OCI-LY3 (cell line): ENCODE data around the gene AGBL5.

Source experiments
- H2AFZ ChIP-seq: fragments of 200-600, 300-600 bp; shearing (Covaris generic); 2 replicates; pipeline ENCODE4 v1.6.0; 2014; ENCODE audit warnings: antibody characterized with exemption, low read depth, low read length
- H3K27ac ChIP-seq: fragments of 200-600, 300-600 bp; sonication (generic); 2 replicates; pipeline ENCODE4 v1.5.1; 2014; ENCODE audit warnings: mild to moderate bottlenecking, low read length, moderate library complexity, mixed read lengths
- H3K27me3 ChIP-seq: fragments of 200-600, 300-600 bp; sonication (generic); 2 replicates; pipeline ENCODE4 v1.6.1; 2014; ENCODE audit warnings: low read depth, low read length, mixed read lengths
- H3K36me3 ChIP-seq: fragments of 200-600, 300-600 bp; sonication (generic); replicated peaks from 2 replicates; pipeline ENCODE3; 2014; ENCODE audit warnings: low read depth, low read length, mixed read lengths
- H3K4me1 ChIP-seq: fragments of 300-600, 200-600 bp; sonication (generic); 2 replicates; pipeline ENCODE4 v1.6.1; 2014; ENCODE audit warnings: low read length, mixed read lengths
- H3K4me2 ChIP-seq: fragments of 200-600, 300-600 bp; sonication (generic); 2 replicates; pipeline ENCODE4 v1.6.1; 2014; ENCODE audit warnings: low read length, mixed read lengths
- H3K4me3 ChIP-seq: fragments of 300-600, 200-600 bp; sonication (generic); 2 replicates; pipeline ENCODE4 v1.5.1; 2014; ENCODE audit warnings: antibody characterized with exemption, mild to moderate bottlenecking, low read length, moderate library complexity
- H3K79me2 ChIP-seq: fragments of 300-600, 200-600 bp; shearing (Covaris generic); 2 replicates; pipeline ENCODE4 v1.6.1; 2014; ENCODE audit warnings: mild to moderate bottlenecking, low read length, mixed read lengths
- H3K9ac ChIP-seq: fragments of 300-600, 200-600 bp; shearing (Covaris generic); 2 replicates; pipeline ENCODE4 v1.6.0; 2014; ENCODE audit warnings: mild to moderate bottlenecking, low read length, moderate library complexity
- H3K9me3 ChIP-seq: fragments of 200-600, 300-600 bp; shearing (Covaris generic); 2 replicates; pipeline ENCODE4 v1.6.1; 2014; ENCODE audit warnings: low read length, mixed read lengths; ENCODE audit not compliant: insufficient read depth
- H4K20me1 ChIP-seq: fragments of 200-600, 300-600 bp; sonication (generic); 2 replicates; pipeline ENCODE4 v1.6.1; 2016; ENCODE audit warnings: low read length, mixed read lengths; ENCODE audit not compliant: insufficient read depth
- CTCF ChIP-seq: fragments of 200-600, 300-600 bp; sonication (generic); IDR thresholded peaks from 2 replicates; pipeline ENCODE4 v1.5.1; 2014; ENCODE audit warnings: antibody characterized with exemption, low read length, low read depth
- EZH2phosphoT487 ChIP-seq: fragments of 200-600 bp; shearing (Covaris generic); IDR thresholded peaks from 2 replicates; pipeline ENCODE4 v1.6.1; 2018; ENCODE audit warnings: antibody characterized with exemption, mixed run types, low read depth

AGBL5 gene

GRCh38 chr2:27083410-27084296 lies 32.2 kb downstream of the AGBL5 start:
- no peak overlapping the region for H3K9ac ChIP-seq
- no peaks in the 10 kb centered on the region for H4K20me1 ChIP-seq
- no peak for TF ChIP-seq CTCF
- no peak for TF ChIP-seq EZH2phosphoT487
- no peak overlapping the region for H3K4me2 ChIP-seq
- no peak overlapping the region for H3K4me3 ChIP-seq
- no peaks in the 10 kb centered on the region for H3K79me2 ChIP-seq
- no peak overlapping the region for H2AFZ ChIP-seq
- no peaks in the 10 kb centered on the region for H3K27me3 ChIP-seq
- H3K4me1 ChIP-seq: peaks cover 21% of the 10 kb centered on the region
- no peaks in the 10 kb centered on the region for H3K36me3 ChIP-seq
- H3K27ac ChIP-seq: no peak overlapping the region
- no peaks in the 10 kb centered on the region for H3K9me3 ChIP-seq

- Histone ChIP-seq H3K36me3 (no peaks in the 10 kb centered on the region), H3K79me2 (no peaks in the 10 kb centered on the region), H3K9me3 (no peaks in the 10 kb centered on the region), H3K9ac (no peak overlapping the region), H4K20me1 (no peaks in the 10 kb centered on the region), H3K4me3 (no peak overlapping the region), H3K4me2 (no peak overlapping the region), H2AFZ (no peak overlapping the region), H3K27me3 (no peaks in the 10 kb centered on the region), H3K4me1 (peaks cover 21% of the 10 kb centered on the region), H3K27ac (no peak overlapping the region)
- no peak for TF ChIP-seq CTCF
- no peak for TF ChIP-seq EZH2phosphoT487
Measured at GRCh38 chr2:27084297-27085061, 33.0 kb downstream of the AGBL5 start.

- Histone ChIP-seq H3K4me2 (peak overlapping the region; percentile 96), H3K9ac (peak overlapping the region; percentile 70), H3K79me2 (no peaks in the 10 kb centered on the region), H3K4me3 (peak overlapping the region; percentile 77), H3K27ac (no peak overlapping the region), H4K20me1 (no peaks in the 10 kb centered on the region), H2AFZ (0 out of 2 replicates have a peak overlapping the region, but pooled peaks have one; percentile 27), H3K4me1 (peaks cover 21% of the 10 kb centered on the region), H3K9me3 (no peaks in the 10 kb centered on the region), H3K36me3 (no peaks in the 10 kb centered on the region), H3K27me3 (no peaks in the 10 kb centered on the region)
- TF ChIP-seq CTCF: no peak
- no peak for TF ChIP-seq EZH2phosphoT487
Measured at GRCh38 chr2:27085062-27085672, 33.7 kb downstream of the AGBL5 start.
